ENCODE data around the gene BIRC2.

BIRC2 gene

GRCh38 chr11:102406099-102406498 lies 59.1 kb downstream of the BIRC2 start:
- no peak for DNase-seq

- DNase-seq: no peak
Measured at GRCh38 chr11:102407901-102408300, 60.9 kb downstream of the BIRC2 start.

GRCh38 chr11:102408339-102408738 lies 61.3 kb downstream of the BIRC2 start:
- no peak for DNase-seq

- DNase-seq: no peak
Measured at GRCh38 chr11:102410382-102410784, 63.4 kb downstream of the BIRC2 start.

- DNase-seq: no peak
Measured at GRCh38 chr11:102411142-102411541, 64.1 kb downstream of the BIRC2 start.

- DNase-seq: no peak
Measured at GRCh38 chr11:102413497-102413896, 66.5 kb downstream of the BIRC2 start.

GRCh38 chr11:102414559-102414958 lies 67.5 kb downstream of the BIRC2 start:
- DNase-seq: no peak

GRCh38 chr11:102415304-102415916 lies 68.4 kb downstream of the BIRC2 start:
- no peak for DNase-seq

GRCh38 chr11:102416976-102417375 lies 70.0 kb downstream of the BIRC2 start:
- no peak for DNase-seq

GRCh38 chr11:102419181-102419580 lies 72.2 kb downstream of the BIRC2 start:
- no peak for DNase-seq

- DNase-seq: no peak
Measured at GRCh38 chr11:102420547-102420946, 73.5 kb downstream of the BIRC2 start.

- no peak for DNase-seq
Measured at GRCh38 chr11:102421261-102421660, 74.2 kb downstream of the BIRC2 start.

GRCh38 chr11:102422817-102423712 lies 76.1 kb downstream of the BIRC2 start:
- DNase-seq: no peak

GRCh38 chr11:102423936-102424335 lies 76.9 kb downstream of the BIRC2 start:
- no peak for DNase-seq

- no peak for DNase-seq
Measured at GRCh38 chr11:102426000-102426399, 79.0 kb downstream of the BIRC2 start.

- DNase-seq: no peak
Measured at GRCh38 chr11:102426570-102426969, 79.6 kb downstream of the BIRC2 start.

GRCh38 chr11:102427068-102427467 lies 80.1 kb downstream of the BIRC2 start:
- no peak for DNase-seq

All from SW 1271 (cell line).